SK-N-MC (cell line): ENCODE measurements around the gene ARSB.

Experiments
- EZH2 ChIP-seq: fragments of 200-600 bp; sonication (generic); IDR thresholded peaks from one replicate; pipeline ENCODE4 v1.6.1; 2017; ENCODE audit warnings: antibody characterized with exemption
- POLR2AphosphoS5 ChIP-seq: IDR thresholded peaks from 2 replicates; pipeline ENCODE4 v1.6.1; 2012; ENCODE audit warnings: mild to moderate bottlenecking, low read depth, low read length, borderline replicate concordance

- TF ChIP-seq POLR2AphosphoS5 = no peak
- TF ChIP-seq EZH2 = no peak
Measured at GRCh38 chr5:78887384-78888118, 97.6 kb downstream of the ARSB start.
